Tibial nerve (tissue), 4 donors: ENCODE results near the gene TMED7. TPM values are rescaled to one million over a fixed set of nuclear protein-coding genes. Genes with fewer than 3 reads are reported as not detected.

ENCODE experiments used
- DNase-seq, 2 donors: peaks; one replicate each; pipeline ENCODE4 v3.0.0-alpha.2; 2019; ENCODE audit warnings: low spot score in 2 of 2
- H3K27ac ChIP-seq, 4 donors: fragments of 200-600 bp; sonication (generic) in 3 of 4; one replicate each; pipeline ENCODE4 v1.5.1; 2017 to 2019; ENCODE audit warnings: mild to moderate bottlenecking in 1 of 4
- H3K27me3 ChIP-seq, 2 donors: fragments of 200-600 bp; sonication (generic) in 1 of 2; one replicate each; pipeline versions ENCODE4 v1.5.1 to v1.6.0; 2017 to 2019
- H3K36me3 ChIP-seq, 3 donors: fragments of 200-600 bp; sonication (generic); one replicate each; pipeline ENCODE4 v1.5.1; 2018 to 2019
- H3K4me1 ChIP-seq, 4 donors: fragments of 200-600 bp; sonication (generic) in 3 of 4; one replicate each; pipeline ENCODE4 v1.5.1; 2017 to 2019
- H3K4me3 ChIP-seq, 4 donors: fragments of 200-600 bp; sonication (generic) in 3 of 4; one replicate each; pipeline ENCODE4 v1.5.1; 2017 to 2019; ENCODE audit warnings: mild to moderate bottlenecking in 1 of 4, moderate library complexity in 1 of 4
- H3K9me3 ChIP-seq, 4 donors: fragments of 200-600 bp; sonication (generic) in 3 of 4; one replicate each; pipeline ENCODE4 v1.5.1; 2017 to 2019
- EP300 ChIP-seq, 2 donors: sonication (generic); formaldehyde crosslinking; IDR thresholded peaks; one replicate each; pipeline ENCODE4 v1.6.1; 2017; ENCODE audit warnings: antibody characterized with exemption in 2 of 2, mild to moderate bottlenecking in 1 of 2
- POLR2A ChIP-seq, 2 donors: fragments of 450-650 bp; IDR thresholded peaks; one replicate each; pipeline ENCODE4 v1.6.1; 2017; ENCODE audit warnings: antibody characterized with exemption in 2 of 2, mild to moderate bottlenecking in 2 of 2, moderate library complexity in 2 of 2
- WGBS, 2 donors: methylation state at CpG; one replicate each; pipeline ENCODE4 v1.1.5; 2018; 5-methylcytosine and 5-hydroxymethylcytosine counted together
- total RNA-seq, 4 donors: library from RNA; depleted of rRNA; stranded (reverse); fragments of >200 nt; gene quantifications; one replicate each; pipeline ENCODE4 v1.1.0, GENCODE V29; 2016
- TF ChIP-seq, protein P1 (sequence below), 5 experiments: fragments of 200-600 bp in 3 of 5; fragments of 450-650 bp in 2 of 5; sonication (generic) in 3 of 5; IDR thresholded peaks; one replicate each; pipeline ENCODE4 v1.5.1; 2016 to 2019; ENCODE audit warnings: antibody characterized with exemption in 5 of 5, mild to moderate bottlenecking in 3 of 5, moderate library complexity in 2 of 5

TMED7 gene
- total RNA-seq, 4 donors from 2014 or later: 58.5 to 82.5 (median 76.4) TPM

DNA sequence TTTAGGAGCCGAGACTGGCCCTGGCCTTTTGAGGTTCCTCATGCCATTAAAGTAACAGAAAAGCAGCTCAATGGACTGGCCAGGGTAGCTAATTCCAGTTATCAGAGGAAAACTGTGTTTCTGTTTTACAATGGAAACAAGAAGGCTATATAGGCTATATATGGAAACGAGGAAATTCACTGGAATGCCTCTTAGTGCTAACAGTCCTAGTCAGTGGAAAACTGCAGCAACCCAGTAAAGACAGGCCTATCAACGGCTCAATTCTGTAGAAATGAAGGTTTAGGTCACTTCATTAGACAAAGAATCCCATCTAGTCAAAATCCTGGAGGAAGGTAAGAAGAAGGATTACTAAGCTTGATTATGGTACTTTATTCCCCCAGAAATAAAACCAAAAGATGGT is 20.4 kb downstream of the TMED7 start:
- no peaks in the 10 kb centered on the region for H3K9me3 ChIP-seq
- H3K36me3 ChIP-seq: peaks cover 0 to 1% (median 0%) of the 10 kb centered on the region in 3 donors
- H3K27ac ChIP-seq: no peak overlapping the region
- H3K27me3 ChIP-seq: no peaks in the 10 kb centered on the region
- H3K4me1 ChIP-seq: peaks cover 0 to 37% (median 11%) of the 10 kb centered on the region in 4 donors
- 67 to 80% methylated on average over 3 of the region's 3 CpGs for whole genome bisulfite sequencing, 2 donors
- TF ChIP-seq, protein P1, sequence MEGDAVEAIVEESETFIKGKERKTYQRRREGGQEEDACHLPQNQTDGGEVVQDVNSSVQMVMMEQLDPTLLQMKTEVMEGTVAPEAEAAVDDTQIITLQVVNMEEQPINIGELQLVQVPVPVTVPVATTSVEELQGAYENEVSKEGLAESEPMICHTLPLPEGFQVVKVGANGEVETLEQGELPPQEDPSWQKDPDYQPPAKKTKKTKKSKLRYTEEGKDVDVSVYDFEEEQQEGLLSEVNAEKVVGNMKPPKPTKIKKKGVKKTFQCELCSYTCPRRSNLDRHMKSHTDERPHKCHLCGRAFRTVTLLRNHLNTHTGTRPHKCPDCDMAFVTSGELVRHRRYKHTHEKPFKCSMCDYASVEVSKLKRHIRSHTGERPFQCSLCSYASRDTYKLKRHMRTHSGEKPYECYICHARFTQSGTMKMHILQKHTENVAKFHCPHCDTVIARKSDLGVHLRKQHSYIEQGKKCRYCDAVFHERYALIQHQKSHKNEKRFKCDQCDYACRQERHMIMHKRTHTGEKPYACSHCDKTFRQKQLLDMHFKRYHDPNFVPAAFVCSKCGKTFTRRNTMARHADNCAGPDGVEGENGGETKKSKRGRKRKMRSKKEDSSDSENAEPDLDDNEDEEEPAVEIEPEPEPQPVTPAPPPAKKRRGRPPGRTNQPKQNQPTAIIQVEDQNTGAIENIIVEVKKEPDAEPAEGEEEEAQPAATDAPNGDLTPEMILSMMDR (IDR thresholded peaks at IDR 0.05): no peak
- TF ChIP-seq POLR2A (IDR thresholded peaks at IDR 0.05) (no peak), EP300 (IDR thresholded peaks at IDR 0.05) (no peak)
- no peak overlapping the region for H3K4me3 ChIP-seq
- no peak for DNase-seq

DNA sequence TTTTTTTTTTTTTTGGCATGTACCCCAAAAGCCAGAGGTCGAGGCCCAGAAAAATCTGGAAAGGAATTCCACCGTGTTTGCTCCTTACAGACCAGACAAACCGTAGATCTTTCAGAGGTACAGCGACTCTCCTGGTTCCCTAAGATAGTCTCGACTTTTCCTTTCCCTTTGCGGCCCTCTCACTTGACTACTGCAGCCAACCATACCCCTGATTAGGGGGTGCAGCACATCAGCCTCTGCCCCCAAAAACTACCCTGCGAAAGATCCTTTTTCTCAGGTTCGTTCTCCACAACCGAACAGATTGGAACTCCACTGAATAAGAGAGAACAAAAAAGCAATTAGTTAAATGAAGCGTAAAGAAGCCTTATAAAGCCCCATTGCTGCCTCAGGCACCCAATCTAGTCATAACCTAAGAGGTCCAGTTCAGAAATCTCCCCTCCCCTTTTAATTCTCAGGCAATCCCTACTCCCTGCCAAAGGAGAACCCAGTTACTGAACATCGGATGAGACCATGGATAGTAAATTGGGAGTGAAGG is 23.2 kb downstream of the TMED7 start:
- TF ChIP-seq, protein P1 (IDR thresholded peaks at IDR 0.05): no peak
- no peak for TF ChIP-seq POLR2A (IDR thresholded peaks at IDR 0.05)
- TF ChIP-seq EP300 (IDR thresholded peaks at IDR 0.05): no peak

DNA sequence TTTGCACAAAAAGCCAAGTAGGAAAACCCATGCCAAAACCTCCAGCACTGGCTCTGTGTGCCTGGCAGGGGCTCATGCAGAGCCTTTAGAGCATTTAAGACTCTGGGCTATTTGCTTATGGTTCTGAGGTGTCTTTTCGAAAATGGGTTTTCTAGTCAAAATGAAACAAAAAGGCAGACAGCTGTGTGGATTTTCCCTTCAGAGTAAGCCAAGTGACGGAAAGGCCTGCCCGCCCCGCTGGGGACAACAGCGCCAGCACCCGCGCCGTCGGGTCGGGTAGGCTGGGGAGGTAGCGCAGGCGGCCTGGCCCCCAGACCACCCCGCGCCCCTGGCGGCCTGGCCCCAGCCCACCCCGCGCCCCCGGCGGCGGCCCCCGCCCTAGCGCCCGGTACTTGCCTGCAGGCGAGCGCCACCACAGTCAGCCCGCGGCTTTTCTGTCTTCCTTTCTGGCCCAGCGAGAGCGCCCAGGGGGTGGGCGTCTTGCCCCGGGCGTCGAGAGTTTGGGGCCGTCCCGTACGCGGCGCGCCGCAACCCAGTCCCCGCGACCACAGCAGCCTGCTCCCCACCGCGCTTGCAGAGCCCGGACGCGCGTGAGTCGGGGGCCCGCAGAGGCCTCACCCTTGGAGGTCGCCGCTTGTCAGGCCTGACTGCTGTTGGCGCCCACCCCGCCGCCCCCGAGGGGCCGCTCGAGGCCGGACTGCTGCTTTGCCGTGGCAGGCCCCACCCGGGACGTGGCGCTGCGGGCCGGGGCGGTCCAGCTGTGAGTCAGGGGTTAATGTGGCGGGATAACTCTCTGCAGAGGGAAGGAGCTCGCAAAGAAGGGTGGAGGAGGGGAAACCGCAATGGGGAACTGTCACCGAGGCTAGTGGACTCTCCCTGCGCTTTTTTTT is 23.9 kb downstream of the TMED7 start, which contains the start of gene TICAM2:
Gene TICAM2 (minus strand): TSS at position 779 of the 890 bp plus-strand sequence. CDS start 21,223 bp downstream, outside the sequence.
- peak in 1 of 2 donors; percentile 17 for TF ChIP-seq POLR2A (IDR thresholded peaks at IDR 0.05)
- TF ChIP-seq, protein P1 (IDR thresholded peaks at IDR 0.05): peak in 4 of 5 experiments; percentile 34 to 57 (median 50)
- peak in 1 of 2 donors; percentile 45 for TF ChIP-seq EP300 (IDR thresholded peaks at IDR 0.05)
- H3K4me1 ChIP-seq: peaks cover 0 to 40% (median 20%) of the 10 kb centered on the region in 4 donors
- WGBS, 2 donors: 0 to 1% methylated on average over 30 to 45 of the region's 71 CpGs
- no peaks in the 10 kb centered on the region for H3K9me3 ChIP-seq
- H3K27me3 ChIP-seq: no peaks in the 10 kb centered on the region
- H3K4me3 ChIP-seq: peak within 1 kb of the TSS; percentile 81 to 91 (median 85)
- peak; percentile 31 to 59 for DNase-seq
- peak within 1 kb of the TSS; percentile 81 to 96 (median 94) for H3K27ac ChIP-seq
- H3K36me3 ChIP-seq: no peaks in the 10 kb centered on the region

More for the DNA sequence above, 23.2 kb downstream of the TMED7 start:
- Histone ChIP-seq H3K27me3 (no peaks in the 10 kb centered on the region), H3K36me3 (no peaks in the 10 kb centered on the region), H3K27ac (peak overlapping the region; percentile 81 to 96 (median 94)), H3K9me3 (no peaks in the 10 kb centered on the region), H3K4me1 (peaks cover 0 to 40% (median 20%) of the 10 kb centered on the region in 4 donors), H3K4me3 (peak overlapping the region; percentile 81 to 91 (median 85))
- no peak for DNase-seq
- WGBS, 2 donors: 34 to 37% methylated on average over 11 of the region's 11 CpGs

DNA sequence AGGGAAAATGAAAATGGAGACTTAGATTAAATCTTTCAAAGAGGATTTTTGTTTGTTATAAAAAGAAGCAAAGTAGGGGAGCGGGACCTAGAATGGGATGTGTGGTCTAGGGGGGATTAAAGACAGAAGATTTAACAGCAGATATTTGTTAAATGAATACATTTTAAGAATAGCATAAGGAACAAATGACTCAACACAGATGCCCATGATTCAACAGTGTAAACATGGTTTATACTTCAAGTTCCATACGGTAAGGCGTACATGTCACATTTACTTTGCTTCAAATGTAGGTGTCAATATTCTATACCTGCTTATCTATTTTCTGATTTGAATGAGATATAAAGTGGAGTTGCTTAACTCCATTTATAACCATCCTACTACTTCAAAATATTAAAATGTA is 25.1 kb downstream of the TMED7 start:
- Histone ChIP-seq H3K27me3 (no peaks in the 10 kb centered on the region), H3K4me1 (peaks cover 0 to 40% (median 20%) of the 10 kb centered on the region in 4 donors), H3K36me3 (no peaks in the 10 kb centered on the region), H3K9me3 (no peaks in the 10 kb centered on the region), H3K4me3 (peak overlapping the region in 1 of 4 donors; percentile 84), H3K27ac (peak overlapping the region in 2 of 4 donors; percentile 18 to 39)
- WGBS, 2 donors: 92% methylated on average over 3 of the region's 3 CpGs
- DNase-seq: no peak
- TF ChIP-seq, protein P1 (IDR thresholded peaks at IDR 0.05): no peak
- TF ChIP-seq EP300 (IDR thresholded peaks at IDR 0.05) (no peak), POLR2A (IDR thresholded peaks at IDR 0.05) (no peak)
